ENCODE results near the gene NEK8. TPM values are rescaled to one million over a fixed set of nuclear protein-coding genes. Genes with fewer than 3 reads are reported as not detected.

Gene NEK8
- total RNA-seq, 1 donor from 2014 or later, result 4.2 TPM

DNA sequence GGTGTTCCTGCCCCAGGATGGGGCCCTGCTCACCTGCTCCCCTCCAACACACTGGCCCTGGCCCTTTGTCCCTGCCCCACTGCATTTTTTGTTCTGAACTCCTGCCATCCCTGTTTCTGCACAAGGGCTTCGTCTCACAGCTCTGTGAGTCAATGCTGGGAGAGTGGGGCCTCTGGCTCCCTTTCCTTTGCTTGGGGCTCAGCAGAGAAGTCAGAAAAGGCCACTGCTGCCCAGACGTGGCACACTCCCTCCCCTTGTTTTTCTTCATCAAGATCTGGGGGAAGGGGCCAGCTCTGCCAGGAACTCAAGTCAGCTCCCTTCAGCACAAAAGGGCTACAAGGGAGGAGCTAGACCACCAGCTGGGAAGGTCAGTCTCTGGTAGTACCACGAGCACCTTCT, 25.8 kb upstream of the NEK8 start:
- no peak for DNase-seq (ENCODE audit: low spot score)
- no peak overlapping the region for H3K27ac Mint-ChIP-seq
- no peak overlapping the region for H3K4me3 Mint-ChIP-seq (ENCODE audit: low read depth)
- no peaks in the 10 kb centered on the region for H3K9me3 Mint-ChIP-seq
- intact Hi-C loops (cut with micrococcal nuclease), result no loop called here
- no peaks in the 10 kb centered on the region for H3K4me1 Mint-ChIP-seq (ENCODE audit: low read depth)
- H3K27me3 Mint-ChIP-seq (ENCODE audit: low read depth), result no peaks in the 10 kb centered on the region
- H3K36me3 Mint-ChIP-seq (ENCODE audit: low read depth), result peaks cover 56% of the 10 kb centered on the region

DNA sequence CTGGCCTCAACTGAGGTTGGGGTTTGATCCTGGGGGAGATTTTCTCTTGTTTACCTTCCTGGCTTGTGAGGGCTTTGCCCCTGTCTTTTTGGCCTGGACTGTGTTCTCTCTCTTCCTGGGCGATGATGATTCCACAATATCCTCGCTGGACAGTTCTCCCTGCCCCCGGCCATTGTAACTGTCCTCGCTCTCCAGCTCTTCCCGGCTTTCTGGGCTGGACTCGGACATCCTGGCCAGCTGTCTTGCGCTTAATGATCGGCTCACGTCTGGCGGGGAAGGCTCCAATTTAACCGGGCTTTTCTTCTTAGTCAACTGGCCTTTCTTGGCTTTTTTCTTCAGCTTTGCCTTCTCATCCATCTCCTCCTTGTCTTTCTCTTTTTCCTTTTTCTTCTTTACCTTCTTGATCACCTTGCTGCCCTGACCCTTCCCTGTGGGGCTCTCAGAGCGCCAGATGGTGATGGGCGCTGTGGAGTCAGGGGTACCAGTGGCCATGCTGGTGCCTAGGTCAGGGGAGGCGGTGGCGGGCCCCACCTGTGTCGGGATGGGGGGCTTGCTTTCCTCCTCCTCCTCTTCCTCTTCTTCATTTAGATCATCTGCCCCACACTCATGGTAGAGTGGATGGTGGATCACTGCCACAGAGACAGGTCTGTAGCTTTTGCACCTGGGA, 24.9 kb upstream of the NEK8 start:
- H3K27me3 Mint-ChIP-seq (ENCODE audit: low read depth), result no peaks in the 10 kb centered on the region
- H3K4me1 Mint-ChIP-seq (ENCODE audit: low read depth), result no peaks in the 10 kb centered on the region
- peaks cover 49% of the 10 kb centered on the region for H3K36me3 Mint-ChIP-seq (ENCODE audit: low read depth)
- no peaks in the 10 kb centered on the region for H3K9me3 Mint-ChIP-seq
- intact Hi-C loops (cut with micrococcal nuclease), result no loop called here
- no peak overlapping the region for H3K27ac Mint-ChIP-seq
- H3K4me3 Mint-ChIP-seq (ENCODE audit: low read depth), result no peak overlapping the region
- no peak for DNase-seq (ENCODE audit: low spot score)

DNA sequence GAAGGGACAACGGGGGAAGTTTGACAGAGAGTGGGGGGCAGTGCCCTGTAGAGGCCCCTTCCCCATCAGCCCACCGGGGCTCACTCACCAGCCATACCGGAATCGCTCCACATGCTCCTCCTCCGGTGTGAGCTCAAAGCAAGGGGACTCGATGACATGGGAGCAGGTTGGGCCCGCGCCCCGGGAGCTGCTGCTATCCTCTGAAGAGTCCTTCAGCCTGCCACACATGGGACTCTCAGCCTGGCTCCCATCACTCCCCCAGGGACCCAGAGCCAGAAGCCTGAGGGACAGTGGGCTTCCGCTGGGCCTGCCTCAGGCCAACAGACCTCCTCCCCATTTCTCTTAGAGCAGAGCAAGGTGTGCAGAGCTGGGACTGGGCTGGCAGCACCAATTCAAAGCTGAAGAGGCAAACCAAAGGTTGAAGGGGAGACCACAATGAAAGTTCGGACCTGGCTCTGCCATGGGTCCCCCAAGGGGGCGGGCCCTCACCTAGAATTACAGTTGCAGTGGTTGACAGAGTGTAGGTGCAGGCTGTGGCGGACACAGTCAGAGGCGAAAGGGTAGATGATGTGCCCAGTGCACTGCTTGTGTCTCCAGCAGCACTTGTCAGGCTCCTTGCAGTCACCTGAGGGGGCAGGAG, 24.2 kb upstream of the NEK8 start:
- no peaks in the 10 kb centered on the region for H3K4me1 Mint-ChIP-seq (ENCODE audit: low read depth)
- no peak overlapping the region for H3K27ac Mint-ChIP-seq
- H3K36me3 Mint-ChIP-seq (ENCODE audit: low read depth), result peaks cover 46% of the 10 kb centered on the region
- no peaks in the 10 kb centered on the region for H3K9me3 Mint-ChIP-seq
- H3K4me3 Mint-ChIP-seq (ENCODE audit: low read depth), result no peak overlapping the region
- DNase-seq (ENCODE audit: low spot score), result no peak
- intact Hi-C loops (cut with micrococcal nuclease), result no loop called here
- H3K27me3 Mint-ChIP-seq (ENCODE audit: low read depth), result no peaks in the 10 kb centered on the region

DNA sequence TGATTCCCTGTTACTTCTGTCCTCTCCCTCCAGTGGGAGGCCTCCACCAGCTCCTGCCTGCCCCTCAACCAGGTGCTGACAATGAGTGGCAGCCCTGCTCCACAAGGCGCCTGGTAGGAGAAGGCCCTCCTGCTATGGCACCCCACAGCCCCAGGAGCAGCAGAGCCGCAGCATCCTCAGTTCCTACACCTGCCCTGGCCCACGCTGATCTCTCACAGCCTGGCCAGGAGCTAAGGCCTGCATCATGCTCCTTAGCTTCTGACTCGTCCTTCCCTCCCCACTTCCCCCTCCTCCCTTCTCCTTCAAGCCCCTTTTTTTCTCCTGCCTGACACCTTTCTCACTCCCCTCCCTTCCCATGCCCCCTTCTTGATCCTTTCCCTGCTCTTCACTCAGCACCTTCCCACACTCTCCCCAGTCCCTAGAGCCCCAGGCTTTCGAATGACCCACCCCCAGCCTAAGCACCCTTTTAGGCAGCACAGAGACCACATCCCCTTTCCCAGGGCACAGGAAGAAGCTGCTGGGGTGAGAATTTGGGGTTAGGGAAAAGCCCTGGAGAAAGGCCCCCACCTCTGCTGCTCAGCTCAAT, 23.4 kb upstream of the NEK8 start:
- intact Hi-C loops (cut with micrococcal nuclease), result no loop called here
- Mint-ChIP-seq H3K36me3 (ENCODE audit: low read depth) (peaks cover 37% of the 10 kb centered on the region), H3K27ac (no peak overlapping the region), H3K27me3 (ENCODE audit: low read depth) (no peaks in the 10 kb centered on the region), H3K9me3 (no peaks in the 10 kb centered on the region), H3K4me1 (ENCODE audit: low read depth) (no peaks in the 10 kb centered on the region), H3K4me3 (ENCODE audit: low read depth) (no peak overlapping the region)
- DNase-seq (ENCODE audit: low spot score), result no peak

DNA sequence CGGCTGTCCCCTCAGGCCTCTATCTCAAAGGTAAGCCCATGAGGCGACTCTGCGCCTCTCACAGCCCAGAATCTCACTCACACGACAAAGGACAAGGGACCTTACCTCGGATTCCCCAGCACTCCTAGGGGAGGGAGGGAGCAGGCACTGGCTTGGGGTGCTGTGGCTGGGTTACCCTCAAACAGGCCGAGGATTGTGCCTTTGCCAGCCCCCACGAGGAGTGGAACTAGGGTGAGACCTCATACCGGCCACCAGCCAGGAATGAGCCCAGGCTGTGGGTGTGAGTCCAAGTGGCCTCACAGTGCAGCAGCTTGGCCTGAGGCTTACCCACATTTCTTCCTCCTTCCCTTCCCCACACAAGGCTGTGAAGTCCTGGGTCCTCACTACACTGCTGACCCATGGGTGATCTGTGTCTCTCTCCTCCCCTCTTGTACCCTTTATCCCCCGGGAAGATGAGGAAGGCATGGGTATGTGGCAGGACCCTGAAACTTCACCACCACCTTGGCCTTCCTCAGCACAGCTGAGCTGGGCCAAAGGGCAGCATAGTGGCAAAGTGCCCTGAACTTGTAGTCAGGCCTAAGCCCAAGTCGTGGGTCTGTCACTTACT, 22.8 kb upstream of the NEK8 start:
- DNase-seq (ENCODE audit: low spot score), result no peak
- H3K36me3 Mint-ChIP-seq (ENCODE audit: low read depth), result peaks cover 33% of the 10 kb centered on the region
- H3K9me3 Mint-ChIP-seq, result no peaks in the 10 kb centered on the region
- intact Hi-C loops (cut with micrococcal nuclease), result no loop called here
- no peak overlapping the region for H3K4me3 Mint-ChIP-seq (ENCODE audit: low read depth)
- peak overlapping the region; percentile 18 for H3K27ac Mint-ChIP-seq
- peaks cover 2% of the 10 kb centered on the region for H3K4me1 Mint-ChIP-seq (ENCODE audit: low read depth)
- H3K27me3 Mint-ChIP-seq (ENCODE audit: low read depth), result no peaks in the 10 kb centered on the region

DNA sequence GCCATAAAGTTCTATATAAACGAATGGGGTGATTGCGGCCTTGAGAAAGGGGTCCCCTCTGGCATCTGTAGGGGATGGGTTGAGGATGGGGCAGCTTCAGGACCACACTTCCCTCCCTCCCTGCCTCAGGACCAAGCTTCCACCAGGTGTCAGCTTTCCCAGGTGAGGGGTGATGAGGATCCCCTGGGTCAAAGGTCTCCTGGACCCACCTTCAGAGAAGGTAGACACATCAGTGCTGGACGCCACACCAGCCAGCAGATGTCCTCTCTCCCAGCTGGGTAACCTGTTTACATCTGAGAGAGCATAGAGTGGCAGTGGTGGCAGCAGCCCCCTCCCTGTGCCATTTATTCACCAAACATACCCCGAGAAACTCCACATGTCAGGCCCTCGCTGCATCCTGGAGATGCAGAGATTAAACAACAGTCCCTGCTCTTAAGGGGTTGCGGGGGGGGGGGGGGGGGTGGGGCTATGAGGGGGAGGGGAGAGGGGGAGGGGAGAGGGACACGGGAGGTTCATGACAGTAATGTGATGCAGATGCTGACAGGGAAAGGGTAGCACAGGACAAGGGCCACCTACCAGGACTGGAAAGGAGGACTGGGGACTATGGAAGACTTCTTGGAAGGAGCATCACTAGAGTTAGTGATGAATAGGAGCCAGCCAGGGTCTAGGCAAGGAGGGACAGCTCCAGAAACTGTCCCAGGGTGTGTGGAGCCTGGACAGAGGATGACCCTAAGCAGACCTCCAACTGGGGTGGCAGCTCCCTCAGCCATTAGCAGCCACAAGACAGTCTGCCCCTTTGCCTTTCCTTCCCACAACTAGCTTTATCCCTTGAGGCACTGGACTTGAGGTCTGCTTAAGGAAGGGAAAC, 21.9 kb upstream of the NEK8 start:
- no peak overlapping the region for H3K27ac Mint-ChIP-seq
- H3K9me3 Mint-ChIP-seq, result no peaks in the 10 kb centered on the region
- intact Hi-C loops (cut with micrococcal nuclease), result no loop called here
- no peaks in the 10 kb centered on the region for H3K27me3 Mint-ChIP-seq (ENCODE audit: low read depth)
- H3K4me1 Mint-ChIP-seq (ENCODE audit: low read depth), result peaks cover 2% of the 10 kb centered on the region
- peaks cover 27% of the 10 kb centered on the region for H3K36me3 Mint-ChIP-seq (ENCODE audit: low read depth)
- no peak overlapping the region for H3K4me3 Mint-ChIP-seq (ENCODE audit: low read depth)
- DNase-seq (ENCODE audit: low spot score), result no peak

DNA sequence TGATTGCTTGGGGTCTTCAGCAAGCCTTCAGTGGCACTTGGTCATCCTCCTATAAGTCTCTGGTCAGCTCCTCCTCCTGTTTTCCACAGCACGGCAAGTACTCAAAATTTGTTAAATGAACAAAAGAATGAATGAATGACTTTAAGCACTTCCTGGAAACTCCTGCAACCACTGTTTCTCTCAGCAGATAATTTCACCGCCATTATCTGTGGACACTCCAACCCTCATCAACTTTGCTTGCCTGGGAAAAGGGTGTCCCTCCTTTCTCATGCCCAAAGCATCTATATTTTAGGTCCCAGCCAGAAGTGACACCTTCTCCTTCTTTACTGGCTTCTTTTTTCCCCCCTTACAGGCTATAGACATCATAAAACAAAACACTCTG, 21.3 kb upstream of the NEK8 start:
- intact Hi-C loops (cut with micrococcal nuclease), result no loop called here
- H3K27me3 Mint-ChIP-seq (ENCODE audit: low read depth), result no peaks in the 10 kb centered on the region
- H3K27ac Mint-ChIP-seq, result peak overlapping the region; percentile 17
- H3K4me1 Mint-ChIP-seq (ENCODE audit: low read depth), result peaks cover 4% of the 10 kb centered on the region
- H3K4me3 Mint-ChIP-seq (ENCODE audit: low read depth), result no peak overlapping the region
- peaks cover 23% of the 10 kb centered on the region for H3K36me3 Mint-ChIP-seq (ENCODE audit: low read depth)
- no peak for DNase-seq (ENCODE audit: low spot score)
- H3K9me3 Mint-ChIP-seq, result no peaks in the 10 kb centered on the region

DNA sequence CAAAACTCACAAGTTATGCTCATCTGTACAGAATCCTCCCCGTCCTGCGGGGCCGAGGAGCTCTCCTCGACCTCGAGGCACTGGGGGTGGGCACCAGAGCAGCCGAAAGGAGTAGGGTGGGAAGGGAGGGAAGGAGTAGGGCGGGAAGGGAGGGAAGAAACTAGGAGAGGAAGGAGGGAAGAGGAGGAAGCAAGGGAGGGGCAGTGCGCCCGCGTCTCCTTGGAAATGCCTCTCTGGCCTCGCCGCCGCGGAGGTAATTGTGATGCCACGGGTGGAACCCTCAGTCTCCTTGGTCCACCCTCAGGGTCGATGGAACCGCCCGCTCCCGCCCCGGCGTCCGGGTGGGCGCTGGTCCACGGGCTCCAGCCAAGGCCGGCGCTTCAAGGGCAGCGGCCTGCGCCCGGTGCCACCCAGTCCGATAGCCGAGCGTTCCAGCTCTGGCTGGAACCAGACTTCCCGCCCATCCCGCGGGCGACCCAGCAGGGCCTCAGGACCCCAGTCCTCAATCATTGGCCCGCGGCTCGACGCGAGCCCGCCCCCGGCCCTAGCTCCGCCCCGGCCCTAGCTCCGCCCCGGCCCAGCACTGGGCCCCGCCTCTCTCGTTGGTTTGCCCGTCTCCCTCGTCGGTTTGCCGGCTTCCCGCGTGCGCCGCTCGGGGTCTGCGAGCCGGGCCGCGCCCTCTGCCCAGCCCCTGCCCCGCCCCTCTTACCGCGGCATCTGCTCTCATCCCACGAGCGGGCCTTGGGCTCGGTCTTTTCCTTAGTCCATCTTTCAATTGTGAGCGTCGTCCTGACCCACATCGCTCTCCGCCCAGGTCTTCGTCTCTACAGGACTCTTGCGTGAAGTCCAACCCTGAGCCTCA, 17.5 kb upstream of the NEK8 start:
- Mint-ChIP-seq H3K27ac (peak overlapping the region; percentile 96), H3K4me1 (ENCODE audit: low read depth) (peaks cover 7% of the 10 kb centered on the region), H3K27me3 (ENCODE audit: low read depth) (peaks cover 4% of the 10 kb centered on the region), H3K36me3 (ENCODE audit: low read depth) (peaks cover 2% of the 10 kb centered on the region), H3K4me3 (ENCODE audit: low read depth) (peak overlapping the region; percentile 88), H3K9me3 (no peaks in the 10 kb centered on the region)
- DNase-seq (ENCODE audit: low spot score), result peak; percentile 92
- intact Hi-C loops (cut with micrococcal nuclease), result loop anchor here (5.0 kb wide), 1 partner anchor 49 kb away; the partner anchor contains the start of genes SDF2 and SUPT6H

DNA sequence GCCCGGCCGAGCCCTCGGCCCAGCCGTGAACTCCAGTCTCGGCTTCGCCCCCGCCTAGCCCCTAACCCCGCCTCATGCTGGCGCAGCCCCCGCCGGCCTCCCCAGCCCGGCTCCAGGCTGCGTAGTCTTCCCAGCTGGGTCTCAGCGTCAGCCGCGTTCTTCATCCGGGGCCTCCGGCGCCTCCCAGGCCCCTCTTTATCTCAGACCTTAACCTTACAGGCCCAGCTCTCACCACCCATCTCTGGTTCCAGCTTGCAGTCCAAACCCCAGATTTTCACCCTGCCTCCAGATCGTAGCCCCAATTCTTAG, 16.9 kb upstream of the NEK8 start, which contains the start of gene PROCA1:
Gene PROCA1 (minus strand): TSS at position 166 of the 309 bp plus-strand sequence. CDS start 228 bp downstream, outside the sequence.
- Mint-ChIP-seq H3K4me3 (ENCODE audit: low read depth) (peak within 1 kb of the TSS; percentile 88), H3K9me3 (no peaks in the 10 kb centered on the region), H3K27me3 (ENCODE audit: low read depth) (peaks cover 6% of the 10 kb centered on the region), H3K27ac (peak within 1 kb of the TSS; percentile 96), H3K4me1 (ENCODE audit: low read depth) (peaks cover 7% of the 10 kb centered on the region), H3K36me3 (ENCODE audit: low read depth) (no peaks in the 10 kb centered on the region)
- DNase-seq (ENCODE audit: low spot score), result no peak
- intact Hi-C loops (cut with micrococcal nuclease), result loop anchor here (5.0 kb wide), 1 partner anchor 49 kb away; the partner anchor contains the start of genes SDF2 and SUPT6H

DNA sequence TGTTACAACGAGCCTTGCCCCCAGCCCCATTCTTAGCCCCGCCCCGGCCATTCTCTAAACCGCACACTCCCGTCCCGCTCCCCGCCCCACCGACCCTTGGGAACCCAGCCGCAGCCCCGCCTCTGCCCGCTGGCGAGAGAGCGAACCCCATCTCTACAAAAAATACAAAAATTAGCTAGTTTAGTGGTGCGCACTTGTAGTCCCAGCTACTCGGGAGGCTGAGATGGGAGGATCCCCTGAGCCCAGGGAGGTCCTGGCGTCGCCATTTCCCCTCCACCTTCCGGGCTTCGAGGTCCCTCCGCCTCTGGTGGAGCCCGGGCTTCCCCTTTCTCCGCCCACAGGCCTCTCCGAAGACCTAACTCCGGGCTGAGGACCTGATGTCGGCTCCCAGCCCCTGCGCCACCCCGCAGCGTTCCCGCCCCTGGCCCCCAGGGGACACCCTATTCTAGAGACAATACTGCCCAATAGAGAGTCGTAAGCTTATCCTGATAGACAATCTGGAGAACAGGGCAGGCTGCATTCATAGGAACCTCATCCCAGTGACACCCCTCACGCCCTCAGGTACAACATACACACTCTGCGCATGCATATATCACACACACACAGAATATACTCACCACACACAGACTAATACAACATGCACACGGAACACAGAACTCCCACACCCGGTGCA, 16.4 kb upstream of the NEK8 start:
- H3K36me3 Mint-ChIP-seq (ENCODE audit: low read depth), result no peaks in the 10 kb centered on the region
- H3K4me3 Mint-ChIP-seq (ENCODE audit: low read depth), result peak overlapping the region; percentile 88
- peak overlapping the region; percentile 96 for H3K27ac Mint-ChIP-seq
- peaks cover 6% of the 10 kb centered on the region for H3K27me3 Mint-ChIP-seq (ENCODE audit: low read depth)
- peak; percentile 66 for DNase-seq (ENCODE audit: low spot score)
- peaks cover 7% of the 10 kb centered on the region for H3K4me1 Mint-ChIP-seq (ENCODE audit: low read depth)
- intact Hi-C loops (cut with micrococcal nuclease), result loop anchor here (5.0 kb wide), 1 partner anchor 50 kb away; the partner anchor contains the start of genes SDF2 and SUPT6H
- H3K9me3 Mint-ChIP-seq, result no peaks in the 10 kb centered on the region

DNA sequence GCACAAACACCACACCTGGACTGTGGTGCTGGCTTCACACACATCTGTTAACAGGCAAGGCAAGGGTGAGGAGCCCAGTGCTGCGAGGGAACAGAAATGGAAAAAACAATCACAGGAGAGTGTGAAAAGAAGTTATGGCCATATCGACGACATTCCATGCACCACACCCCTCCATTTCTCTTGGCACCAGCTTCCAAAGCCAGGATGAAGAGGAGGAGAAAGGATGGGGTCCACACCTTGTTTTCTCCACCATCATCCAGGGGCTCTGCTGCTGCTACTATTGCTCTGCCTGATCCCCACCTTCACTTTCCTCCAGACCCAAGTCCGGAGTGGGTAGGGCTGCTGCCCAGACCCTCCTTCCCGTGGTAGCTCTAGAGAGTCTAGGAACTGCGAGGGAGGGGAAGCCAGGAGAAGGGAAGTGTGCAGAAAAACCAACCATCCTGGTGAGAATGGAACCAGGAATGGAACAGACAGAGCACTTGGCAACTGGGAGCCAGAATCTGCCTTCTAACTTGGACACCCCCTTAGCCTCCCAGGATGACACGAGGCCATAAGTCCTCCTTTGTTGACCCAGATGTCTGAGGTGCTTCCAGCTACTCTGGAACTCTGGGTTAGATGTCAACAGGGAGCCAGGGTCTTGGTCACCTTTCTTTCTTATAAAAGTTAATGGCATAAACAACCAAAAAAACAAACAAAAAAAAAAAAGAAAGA, 15.7 kb upstream of the NEK8 start:
- no peaks in the 10 kb centered on the region for H3K9me3 Mint-ChIP-seq
- intact Hi-C loops (cut with micrococcal nuclease), result loop anchor here (5.0 kb wide), 1 partner anchor 51 kb away; the partner anchor contains the start of genes SDF2 and SUPT6H
- H3K27me3 Mint-ChIP-seq (ENCODE audit: low read depth), result peaks cover 6% of the 10 kb centered on the region
- peak overlapping the region; percentile 96 for H3K27ac Mint-ChIP-seq
- peak overlapping the region; percentile 88 for H3K4me3 Mint-ChIP-seq (ENCODE audit: low read depth)
- no peaks in the 10 kb centered on the region for H3K36me3 Mint-ChIP-seq (ENCODE audit: low read depth)
- H3K4me1 Mint-ChIP-seq (ENCODE audit: low read depth), result peaks cover 7% of the 10 kb centered on the region
- no peak for DNase-seq (ENCODE audit: low spot score)
